GM12878 (cell line): ENCODE measurements around the gene OTC. TPM values are rescaled to one million over a fixed set of nuclear protein-coding genes. Genes with fewer than 3 reads are reported as not detected.

Experiments
- ATAC-seq: fragments of 200-7000 bp; cut with Tn5 transposase; 3 replicates; pipeline ENCODE4 v1.9.1; 2020; ENCODE audit warnings: mild to moderate bottlenecking, moderate library complexity
- BruUV-seq: library from RNA; stranded (reverse); fragments of 400-500 nt; replicated peaks from 2 replicates; lab custom pipeline; 2021; lab: Mats Ljungman, UMichigan
- CTCF ChIA-PET: fragments of 300-600 bp; sonication (Branson Sonifier 250); formaldehyde crosslinking; extraction: SDS; loops from one replicate; lab custom pipeline; 2021; ENCODE audit warnings: inconsistent platforms; lab: Yijun Ruan, JAX
- POLR2A ChIA-PET: fragments of 350-600 bp; formaldehyde crosslinking; extraction: SDS; loops from one replicate; lab custom pipeline; 2021; ENCODE audit warnings: inconsistent platforms; lab: Charles Lee
- RAD21 ChIA-PET: fragments of 300-600 bp; sonication (Branson Sonifier 250); formaldehyde crosslinking; loops from one replicate; lab custom pipeline; 2023; ENCODE audit warnings: antibody characterized with exemption; ENCODE audit not compliant: unreplicated experiment; lab: Charles Lee
- SMC1A ChIA-PET: fragments of 300-600 bp; sonication (Branson Sonifier 250); formaldehyde crosslinking; loops from one replicate; lab custom pipeline; 2023; ENCODE audit not compliant: unreplicated experiment, uncharacterized antibody; lab: Charles Lee
- DNase-seq: peaks from one replicate; pipeline ENCODE4 v3.0.0-alpha.2; 2011; ENCODE audit warnings: low read depth, low spot score
- FAIRE-seq: peaks from 3 replicates; lab custom pipeline; 2011; peaks lifted over from hg19 to GRCh38; lab: Jason Lieb, UNC
- H2AFZ ChIP-seq: 2 replicates; pipeline ENCODE4 v1.6.0; 2011; ENCODE audit warnings: low read depth, low read length, control low read depth; ENCODE audit not compliant: control insufficient read depth
- H3K27ac ChIP-seq: 2 replicates; pipeline ENCODE4 v1.5.1; 2011; ENCODE audit warnings: control low read depth; ENCODE audit not compliant: control insufficient read depth, insufficient read depth
- H3K27me3 ChIP-seq, 2 experiments: replicated peaks in 1 of 2; 2 replicates each; pipeline versions ENCODE4 v1.6.0 to v1.6.1; 2011; ENCODE audit warnings: low read length in 1 of 2; ENCODE audit not compliant: control insufficient read depth in 2 of 2, insufficient read depth in 2 of 2
- H3K36me3 ChIP-seq, 2 experiments: 2 replicates each; pipeline ENCODE4 v1.5.1; 2011; ENCODE audit warnings: low read length in 1 of 2; ENCODE audit not compliant: control insufficient read depth in 2 of 2, insufficient read depth in 2 of 2
- H3K4me1 ChIP-seq: 2 replicates; pipeline ENCODE4 v1.6.1; 2011; ENCODE audit warnings: mild to moderate bottlenecking, low read length, moderate library complexity, mixed read lengths; ENCODE audit not compliant: control insufficient read depth, insufficient read depth
- H3K4me2 ChIP-seq: 2 replicates; pipeline ENCODE4 v1.6.0; 2011; ENCODE audit warnings: control low read depth; ENCODE audit not compliant: control insufficient read depth, insufficient read depth
- H3K4me3 ChIP-seq: fragments of 200-600 bp; sonication (generic); 2 replicates; pipeline ENCODE4 v1.5.1; 2016
- H3K79me2 ChIP-seq: 2 replicates; pipeline ENCODE4 v1.6.0; 2011; ENCODE audit warnings: low read length; ENCODE audit not compliant: control insufficient read depth, insufficient read depth
- H3K9ac ChIP-seq: 2 replicates; pipeline ENCODE4 v1.8.0; 2011; ENCODE audit warnings: low read length, control low read depth, mixed read lengths; ENCODE audit not compliant: control insufficient read depth, insufficient read depth
- H3K9me3 ChIP-seq: replicated peaks from 3 replicates; pipeline ENCODE4 v1.5.1; 2011; ENCODE audit warnings: mild to moderate bottlenecking, low read length; ENCODE audit not compliant: control insufficient read depth, insufficient read depth
- H4K20me1 ChIP-seq: 2 replicates; pipeline ENCODE4 v1.6.0; 2011; ENCODE audit not compliant: control insufficient read depth, insufficient read depth
- ATF3 ChIP-seq: IDR thresholded peaks from 2 replicates; pipeline ENCODE4 v1.6.1; 2011; ENCODE audit warnings: low read depth, mild to moderate bottlenecking, low read length, moderate library complexity, borderline replicate concordance; ENCODE audit errors: extremely low read depth
- ATF7 ChIP-seq: fragments of 450-650 bp; IDR thresholded peaks from 2 replicates; pipeline ENCODE4 v1.6.1; 2016; ENCODE audit warnings: low read depth, mild to moderate bottlenecking
- CEBPB ChIP-seq, 2 experiments: fragments of 150-350 bp in 1 of 2; IDR thresholded peaks; 2 replicates each; pipeline ENCODE4 v1.6.1; 2012 to 2014; ENCODE audit warnings: low read depth in 2 of 2, low read length in 2 of 2, borderline replicate concordance in 1 of 2, inconsistent platforms in 1 of 2
- FOS ChIP-seq: IDR thresholded peaks from 3 replicates; pipeline ENCODE4 v1.6.1; 2011; ENCODE audit warnings: borderline replicate concordance; ENCODE audit not compliant: insufficient read length; ENCODE audit errors: extremely low read depth
- GATAD2B ChIP-seq: fragments of 450-650 bp; conservative IDR thresholded peaks from 2 replicates; pipeline ENCODE4 v1.6.1; 2017; ENCODE audit warnings: low read depth, mild to moderate bottlenecking, moderate library complexity
- JUNB ChIP-seq: IDR thresholded peaks from 2 replicates; pipeline ENCODE4 v1.6.1; 2016; ENCODE audit warnings: antibody characterized with exemption, mild to moderate bottlenecking
- MYC ChIP-seq: IDR thresholded peaks from 2 replicates; pipeline ENCODE4 v1.6.1; 2011; ENCODE audit warnings: mild to moderate bottlenecking, low read length, moderate library complexity, inconsistent platforms; ENCODE audit not compliant: insufficient read depth, insufficient replicate concordance, insufficient read length, severe bottlenecking
- NR2C2 ChIP-seq: IDR thresholded peaks from 2 replicates; pipeline ENCODE4 v1.6.1; 2011; ENCODE audit warnings: borderline replicate concordance, low read depth; ENCODE audit not compliant: control insufficient read depth, insufficient read length
- POLR2AphosphoS2 ChIP-seq: IDR thresholded peaks from 2 replicates; pipeline ENCODE4 v1.6.1; 2011; ENCODE audit warnings: low read depth, mild to moderate bottlenecking, low read length, improper control_type of control experiment, moderate library complexity
- POLR2AphosphoS5 ChIP-seq: IDR thresholded peaks from 2 replicates; pipeline ENCODE4 v1.6.1; 2011; ENCODE audit warnings: mild to moderate bottlenecking, low read length, inconsistent platforms
- SREBF2 ChIP-seq: IDR thresholded peaks from 2 replicates; pipeline ENCODE4 v1.6.1; 2012; ENCODE audit warnings: mild to moderate bottlenecking, low read length
- TBL1XR1 ChIP-seq: IDR thresholded peaks from 2 replicates; pipeline ENCODE4 v1.6.1; 2012; ENCODE audit warnings: low read depth, low read length, improper control_type of control experiment
- ZNF622 ChIP-seq: fragments of 450-650 bp; IDR thresholded peaks from 2 replicates; pipeline ENCODE4 v1.6.1; 2017; ENCODE audit warnings: mild to moderate bottlenecking, inconsistent platforms
- WGBS: methylation state at CpG from one replicate; pipeline ENCODE4 v1.1.6; 2016; ENCODE audit warnings: low lambda C conversion rate; ENCODE audit not compliant: insufficient replicate concordance, insufficient coverage; ENCODE audit errors: missing lambda C conversion rate; 5-methylcytosine and 5-hydroxymethylcytosine counted together
- in situ Hi-C: fragments of 300-500 bp; cut with MboI; formaldehyde crosslinking; loops from 9 replicates; pipeline ENCODE4 v1.14.3; 2018; ENCODE audit warnings: mixed read lengths
- intact Hi-C: fragments of 100-400 bp; cut with micrococcal nuclease; formaldehyde crosslinking; loops from one replicate; pipeline ENCODE4 v1.14.2; 2022; ENCODE audit not compliant: unreplicated experiment
- polyA plus RNA-seq, 11 experiments: library from polyadenylated mRNA; depleted of rRNA in 4 of 11; unstranded in 6 of 11; stranded (reverse) in 5 of 11; fragments of >200 nt; fragmentation: Nextera tagmentation in 4 of 11; fragmentation: Illumina TruSeq in 1 of 11; extraction: Ambion mirVana in 4 of 11; extraction: Trizol in 1 of 11; gene quantifications; 1 replicate in 1 of 11; 2 replicates in 10 of 11; pipeline versions ENCODE4 v1.2.1 to v1.2.3, GENCODE V29; 2011 to 2016; ENCODE audit warnings: inconsistent platforms in 2 of 11, missing spikeins in 2 of 11, low read depth in 1 of 11
- total RNA-seq, 4 experiments: library from RNA; depleted of rRNA in 3 of 4; stranded (reverse); fragments of >200 nt in 3 of 4; fragmentation: Illumina TruSeq in 1 of 4; extraction: Trizol in 1 of 4; gene quantifications; 2 replicates each; pipeline versions ENCODE4 v1.2.1 to v1.2.3, GENCODE V29; 2013 to 2021
- TF ChIP-seq, protein P1 (sequence below): IDR thresholded peaks from 2 replicates; pipeline ENCODE4 v1.6.1; 2011; ENCODE audit warnings: borderline replicate concordance, low read depth, mild to moderate bottlenecking, moderate library complexity, mixed read lengths, low read length; ENCODE audit not compliant: insufficient read depth; ENCODE audit errors: extremely low read length
- TF ChIP-seq, protein P2 (sequence below): fragments of 450-650 bp; IDR thresholded peaks from 2 replicates; pipeline ENCODE4 v1.6.1; 2017; ENCODE audit warnings: antibody characterized with exemption, mild to moderate bottlenecking, moderate library complexity

Gene OTC
- total and polyA plus RNA-seq, 10 of the 15 experiments (the other 5 are each of a cell fraction or from before 2014, with no cell fraction given): not detected

- no peak for FAIRE-seq
- intact Hi-C loops (no loop called here), in situ Hi-C loops (no loop called here)
- no peak overlapping the region for H3K4me2 ChIP-seq
- no peak for ATAC-seq
- TF ChIP-seq JUNB: no peak
- TF ChIP-seq CEBPB (IDR thresholded peaks at IDR 0.05; ENCODE audit: borderline replicate concordance in 1 of 2, low read depth in 2 of 2, low read length in 2 of 2): no peak
- no peak for TF ChIP-seq TBL1XR1
- no peak for TF ChIP-seq NR2C2
- no peak for TF ChIP-seq POLR2AphosphoS2
- TF ChIP-seq, all 136 proteins: peak for 0
- ChIA-PET CTCF (no interaction called here), SMC1A (no interaction called here), RAD21 (no interaction called here), POLR2A (no interaction called here)
- H3K79me2 ChIP-seq: no peaks in the 10 kb centered on the region
- no peaks in the 10 kb centered on the region for H3K27me3 ChIP-seq
- no TSS peak for BruUV-seq
- H3K36me3 ChIP-seq: no peaks in the 10 kb centered on the region
- H3K9ac ChIP-seq: no peak overlapping the region
- H3K4me3 ChIP-seq: no peak overlapping the region
- no peak for DNase-seq
- H3K4me1 ChIP-seq: no peaks in the 10 kb centered on the region
- no peaks in the 10 kb centered on the region for H3K9me3 ChIP-seq
- H3K27ac ChIP-seq: no peak overlapping the region
- WGBS: 34% methylated on average over 4 of the region's 4 CpGs
- no peaks in the 10 kb centered on the region for H4K20me1 ChIP-seq
- H2AFZ ChIP-seq: no peak overlapping the region
Measured at GRCh38 chrX:38313190-38313589, 39.2 kb upstream of the OTC start.

DNA sequence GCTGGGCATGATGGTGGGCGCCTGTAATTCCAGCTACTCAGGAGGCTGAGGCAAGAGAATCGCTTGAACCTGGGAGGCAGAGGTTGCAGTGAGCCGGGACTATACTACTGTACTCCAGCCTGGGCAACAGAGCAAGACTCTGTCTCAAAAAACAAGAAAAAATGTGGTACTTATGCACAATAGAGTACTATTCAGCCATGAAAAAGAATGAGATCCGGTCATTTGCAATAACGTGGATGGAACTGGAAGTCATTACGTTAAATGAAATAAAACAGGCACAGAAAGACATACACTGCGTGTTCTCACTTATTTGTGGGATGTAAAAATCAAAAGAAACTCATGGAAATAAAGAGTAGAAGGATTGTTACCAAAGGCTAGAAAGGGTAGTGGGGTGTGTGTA lies 37.2 kb upstream of the OTC start:
- ATAC-seq: no peak
- ChIA-PET POLR2A (no interaction called here), RAD21 (no interaction called here), SMC1A (no interaction called here), CTCF (no interaction called here)
- Histone ChIP-seq H3K4me3 (no peak overlapping the region), H3K9me3 (no peaks in the 10 kb centered on the region), H3K36me3 (no peaks in the 10 kb centered on the region), H3K79me2 (no peaks in the 10 kb centered on the region), H3K4me1 (no peaks in the 10 kb centered on the region), H3K9ac (no peak overlapping the region), H3K4me2 (no peak overlapping the region), H2AFZ (no peak overlapping the region), H3K27me3 (no peaks in the 10 kb centered on the region), H4K20me1 (no peaks in the 10 kb centered on the region), H3K27ac (no peak overlapping the region)
- no peak for FAIRE-seq
- DNase-seq: no peak
- intact Hi-C loops: no loop called here
- in situ Hi-C loops: no loop called here
- WGBS: 65% methylated on average over 7 of the region's 7 CpGs
- no TSS peak for BruUV-seq
- no peak for TF ChIP-seq FOS
- no peak for TF ChIP-seq ATF3
- no peak for TF ChIP-seq SREBF2
- TF ChIP-seq, protein P1, sequence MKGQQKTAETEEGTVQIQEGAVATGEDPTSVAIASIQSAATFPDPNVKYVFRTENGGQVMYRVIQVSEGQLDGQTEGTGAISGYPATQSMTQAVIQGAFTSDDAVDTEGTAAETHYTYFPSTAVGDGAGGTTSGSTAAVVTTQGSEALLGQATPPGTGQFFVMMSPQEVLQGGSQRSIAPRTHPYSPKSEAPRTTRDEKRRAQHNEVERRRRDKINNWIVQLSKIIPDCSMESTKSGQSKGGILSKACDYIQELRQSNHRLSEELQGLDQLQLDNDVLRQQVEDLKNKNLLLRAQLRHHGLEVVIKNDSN: no peak
- no peak for TF ChIP-seq JUNB
- TF ChIP-seq ZNF622: no peak
- TF ChIP-seq ATF7: no peak
- no peak for TF ChIP-seq GATAD2B
- TF ChIP-seq MYC: no peak
- TF ChIP-seq POLR2AphosphoS5: no peak
- TF ChIP-seq, protein P2, sequence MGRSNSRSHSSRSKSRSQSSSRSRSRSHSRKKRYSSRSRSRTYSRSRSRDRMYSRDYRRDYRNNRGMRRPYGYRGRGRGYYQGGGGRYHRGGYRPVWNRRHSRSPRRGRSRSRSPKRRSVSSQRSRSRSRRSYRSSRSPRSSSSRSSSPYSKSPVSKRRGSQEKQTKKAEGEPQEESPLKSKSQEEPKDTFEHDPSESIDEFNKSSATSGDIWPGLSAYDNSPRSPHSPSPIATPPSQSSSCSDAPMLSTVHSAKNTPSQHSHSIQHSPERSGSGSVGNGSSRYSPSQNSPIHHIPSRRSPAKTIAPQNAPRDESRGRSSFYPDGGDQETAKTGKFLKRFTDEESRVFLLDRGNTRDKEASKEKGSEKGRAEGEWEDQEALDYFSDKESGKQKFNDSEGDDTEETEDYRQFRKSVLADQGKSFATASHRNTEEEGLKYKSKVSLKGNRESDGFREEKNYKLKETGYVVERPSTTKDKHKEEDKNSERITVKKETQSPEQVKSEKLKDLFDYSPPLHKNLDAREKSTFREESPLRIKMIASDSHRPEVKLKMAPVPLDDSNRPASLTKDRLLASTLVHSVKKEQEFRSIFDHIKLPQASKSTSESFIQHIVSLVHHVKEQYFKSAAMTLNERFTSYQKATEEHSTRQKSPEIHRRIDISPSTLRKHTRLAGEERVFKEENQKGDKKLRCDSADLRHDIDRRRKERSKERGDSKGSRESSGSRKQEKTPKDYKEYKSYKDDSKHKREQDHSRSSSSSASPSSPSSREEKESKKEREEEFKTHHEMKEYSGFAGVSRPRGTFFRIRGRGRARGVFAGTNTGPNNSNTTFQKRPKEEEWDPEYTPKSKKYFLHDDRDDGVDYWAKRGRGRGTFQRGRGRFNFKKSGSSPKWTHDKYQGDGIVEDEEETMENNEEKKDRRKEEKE: no peak
